HG02588 (cell line): ENCODE data around the gene AP5B1.

Experiments used
- ATAC-seq: cut with Tn5 transposase; IDR thresholded peaks from one replicate; pipeline ENCODE4 v1.9.1; 2021; ENCODE audit warnings: mild to moderate bottlenecking, moderate library complexity; ENCODE audit not compliant: unreplicated experiment

Gene AP5B1

GRCh38 chr11:65780770-65781151 lies at the start of gene AP5B1:
AP5B1 (minus strand) TSS chr11:65780976; CDS start chr11:65780591, 385 bp downstream.
- peak; percentile 56 for ATAC-seq

GRCh38 chr11:65829459-65829858 lies 48.7 kb upstream of the AP5B1 start:
- ATAC-seq: no peak

DNA sequence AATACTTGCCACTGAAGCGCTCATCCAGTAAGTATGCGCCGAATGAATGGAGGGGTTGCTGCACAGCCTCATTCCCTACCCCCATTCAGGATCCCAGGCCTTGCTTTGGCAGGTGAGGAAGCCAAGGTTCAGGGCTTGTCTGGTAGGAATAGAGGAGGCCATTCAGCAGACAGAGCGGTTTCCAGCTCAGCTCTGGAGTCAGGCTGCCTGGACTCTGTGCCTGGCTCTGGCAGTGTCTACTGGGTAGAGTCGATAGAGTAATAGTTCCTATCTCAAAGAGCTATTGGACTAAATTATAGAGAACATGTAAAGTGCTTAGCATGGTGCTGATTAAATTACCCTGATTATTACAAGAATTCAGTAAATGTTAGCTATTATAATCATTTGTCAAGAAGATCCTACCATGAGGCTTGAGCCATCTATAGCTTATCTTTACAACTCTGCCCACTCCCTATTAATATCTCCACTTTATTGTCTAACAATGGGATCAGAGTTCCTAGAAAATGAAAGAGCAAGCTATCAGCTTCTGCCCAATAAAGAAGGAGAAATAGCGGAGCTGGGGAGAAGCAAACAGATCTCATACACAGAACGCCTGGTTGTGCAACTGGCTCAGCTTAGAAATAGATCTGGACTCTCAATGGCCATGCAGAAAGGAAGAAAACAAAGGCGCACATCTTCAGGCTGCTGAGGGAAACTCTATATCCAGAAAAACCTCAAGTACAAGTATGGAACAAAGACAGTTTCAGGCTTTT lies 46.4 kb upstream of the AP5B1 start:
- ATAC-seq: no peak

DNA sequence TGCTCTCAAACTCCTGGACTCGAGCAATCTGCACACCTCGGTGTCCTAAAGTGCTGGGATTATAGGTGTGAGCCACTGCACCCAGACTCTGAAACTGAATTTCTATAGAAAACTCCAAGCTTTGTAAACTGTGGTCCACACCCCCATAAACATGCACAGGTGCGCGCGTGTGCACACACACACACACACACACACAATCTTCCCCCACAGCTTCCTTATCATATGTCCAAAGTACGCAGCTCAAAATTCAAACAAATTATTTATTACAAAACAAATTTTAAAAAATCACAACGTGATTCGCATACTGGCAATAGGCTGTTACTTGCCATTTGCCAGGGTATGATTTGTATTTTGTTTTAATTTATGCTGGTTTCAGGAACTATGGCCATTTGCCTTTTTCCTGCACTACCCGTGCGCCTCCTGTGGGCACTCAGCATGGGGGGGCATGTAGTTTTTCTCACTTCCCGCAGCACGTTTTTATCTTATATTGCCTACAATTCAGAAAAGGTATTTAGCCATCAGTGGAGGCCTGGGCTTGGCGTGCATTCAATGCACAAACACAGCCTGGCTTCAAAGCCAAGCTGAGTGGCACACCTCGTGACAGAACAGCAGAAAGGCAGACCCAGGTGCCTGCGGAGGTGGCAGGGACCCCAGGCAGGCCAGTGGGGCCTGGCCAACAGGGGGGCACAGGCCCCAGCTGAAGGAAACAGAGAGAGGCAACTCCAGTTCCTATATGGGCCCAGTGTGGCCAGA lies 42.2 kb upstream of the AP5B1 start:
- no peak for ATAC-seq

- no peak for ATAC-seq
Measured at GRCh38 chr11:65821107-65821506, 40.3 kb upstream of the AP5B1 start.

GRCh38 chr11:65817835-65818680 lies 37.3 kb upstream of the AP5B1 start:
- peak; percentile 73 for ATAC-seq

DNA sequence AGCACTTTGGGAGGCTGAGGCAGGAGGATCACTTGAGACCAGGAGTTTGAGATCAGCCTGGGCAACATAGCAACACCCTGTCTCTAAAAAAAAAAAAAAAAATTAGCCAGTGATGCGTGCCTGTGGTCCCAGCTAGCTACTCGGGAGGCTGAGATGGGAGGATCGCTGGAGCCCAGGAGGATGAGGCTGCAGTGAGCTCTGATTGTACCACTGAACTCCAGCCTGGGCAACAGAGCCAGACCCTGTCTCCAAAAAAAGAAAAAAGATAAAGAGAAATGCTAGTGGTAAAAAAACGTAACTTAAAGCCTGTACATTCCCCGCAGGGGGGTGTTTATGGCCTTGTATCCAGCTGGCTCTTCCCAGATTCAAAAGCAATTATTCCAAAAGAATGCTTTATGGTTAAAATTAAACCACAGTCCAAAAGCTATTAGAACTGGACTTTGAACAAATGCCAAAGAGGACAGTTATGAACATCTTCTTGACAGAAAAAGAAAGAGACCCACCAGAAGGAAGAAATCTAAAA lies 36.6 kb upstream of the AP5B1 start:
- no peak for ATAC-seq

- ATAC-seq: no peak
Measured at GRCh38 chr11:65816696-65817095, 35.9 kb upstream of the AP5B1 start.

- ATAC-seq: no peak
Measured at GRCh38 chr11:65814986-65815565, 34.3 kb upstream of the AP5B1 start.

DNA sequence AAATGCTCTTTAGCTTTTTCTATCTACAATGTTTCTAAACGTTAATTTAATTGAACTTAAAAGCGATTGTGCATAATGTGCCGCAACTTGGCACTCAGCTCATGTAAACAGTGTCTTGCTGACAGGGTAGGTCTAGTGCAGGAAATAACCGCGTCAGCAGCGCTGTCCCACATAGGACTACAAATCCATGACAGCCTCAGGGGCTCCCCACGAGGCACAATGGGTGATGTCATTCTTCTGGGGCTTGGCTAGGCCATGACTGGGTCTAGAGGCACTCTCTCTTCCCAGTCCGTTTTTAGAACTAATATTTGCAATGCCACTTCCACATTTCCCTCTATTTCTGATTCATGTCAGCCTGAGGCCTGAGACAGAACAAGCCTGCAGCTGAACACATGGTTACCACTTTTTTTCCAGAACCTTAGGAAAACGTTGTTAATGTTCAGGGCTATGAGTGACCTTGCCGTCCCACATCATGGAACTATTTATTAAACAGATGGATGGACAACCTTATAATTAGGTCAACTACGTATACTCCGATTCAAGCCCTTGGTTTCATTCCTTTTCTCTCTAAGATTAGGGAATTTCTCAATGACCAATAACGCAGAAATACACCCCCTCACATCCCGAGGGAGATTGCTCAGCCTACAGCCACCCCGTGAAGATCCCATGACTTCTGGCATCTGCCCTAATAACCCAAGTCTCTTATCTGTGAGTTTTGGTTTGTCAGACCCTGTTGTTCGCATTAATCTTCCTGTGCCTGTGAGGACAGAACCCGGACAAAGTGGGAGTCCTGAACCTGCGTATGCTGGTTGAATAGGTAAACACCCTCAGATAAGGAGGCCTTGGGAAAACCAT lies 33.6 kb upstream of the AP5B1 start:
- ATAC-seq: no peak

GRCh38 chr11:65811764-65812475 lies 31.1 kb upstream of the AP5B1 start:
- ATAC-seq: no peak

DNA sequence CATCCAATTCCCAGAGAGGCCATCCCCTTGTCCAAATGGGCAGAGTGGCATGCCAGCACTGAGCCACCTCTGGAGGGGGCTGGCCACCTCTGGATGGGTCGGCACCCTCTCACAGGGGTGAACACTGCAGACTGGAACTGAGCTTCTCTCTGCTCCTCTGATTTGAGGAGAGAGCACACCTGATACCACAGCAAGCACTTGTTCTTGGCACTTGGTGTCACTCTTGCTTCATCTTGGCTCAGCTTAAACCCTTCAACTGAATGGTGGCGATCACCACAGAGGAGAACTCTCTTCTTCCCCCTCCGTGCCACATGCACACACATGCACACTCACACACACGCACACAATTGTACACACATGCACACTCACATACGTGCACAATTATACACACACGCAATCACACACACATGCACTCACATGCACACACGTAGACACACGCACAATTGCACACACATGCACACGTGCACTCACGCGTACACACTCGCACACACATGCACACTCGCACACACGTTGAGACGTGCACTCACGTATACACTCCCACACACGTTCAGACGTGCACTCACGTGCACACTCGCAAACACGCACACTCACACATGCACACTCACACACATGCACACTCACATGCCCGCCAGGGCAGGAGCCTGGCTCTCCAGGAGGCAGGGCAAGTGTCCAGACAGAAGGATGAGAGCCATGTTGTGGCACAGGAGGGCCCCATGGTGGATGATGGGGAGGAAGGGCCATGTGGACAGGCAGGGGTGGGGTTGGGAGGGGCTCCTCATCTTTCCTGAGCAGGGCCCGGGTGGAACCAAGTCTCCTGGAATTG lies 29.5 kb upstream of the AP5B1 start:
- no peak for ATAC-seq

- ATAC-seq: no peak
Measured at GRCh38 chr11:65809496-65809895, 28.7 kb upstream of the AP5B1 start.

DNA sequence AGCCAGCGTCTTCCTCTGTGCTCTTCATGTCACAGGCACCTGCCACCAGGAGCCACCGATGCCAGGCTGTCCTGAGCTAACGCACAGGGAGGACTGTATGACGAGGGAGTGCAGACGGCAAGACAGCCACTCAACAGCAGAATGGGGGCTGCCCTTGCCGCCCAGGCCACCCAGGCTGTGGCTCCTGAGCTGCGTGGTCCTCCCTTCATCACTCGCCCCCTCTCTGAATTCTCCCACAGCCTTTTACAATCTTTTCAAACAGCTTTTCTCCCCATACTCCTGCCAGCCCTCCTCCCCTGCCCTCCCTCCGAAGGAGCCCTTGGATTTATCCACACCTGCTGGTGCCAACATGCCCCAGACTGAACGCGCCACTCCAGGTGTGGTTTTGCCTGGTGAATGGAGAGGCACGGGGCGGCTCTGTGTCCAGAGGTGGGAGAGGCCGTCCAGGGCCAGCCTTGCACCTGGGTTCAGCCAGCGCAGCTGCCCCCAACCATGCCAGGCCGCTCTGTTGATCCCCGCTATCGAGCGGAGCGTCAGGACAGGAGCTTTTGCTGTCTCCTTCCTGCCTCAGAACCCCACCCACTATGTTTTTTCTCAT lies 28.1 kb upstream of the AP5B1 start:
- no peak for ATAC-seq

DNA sequence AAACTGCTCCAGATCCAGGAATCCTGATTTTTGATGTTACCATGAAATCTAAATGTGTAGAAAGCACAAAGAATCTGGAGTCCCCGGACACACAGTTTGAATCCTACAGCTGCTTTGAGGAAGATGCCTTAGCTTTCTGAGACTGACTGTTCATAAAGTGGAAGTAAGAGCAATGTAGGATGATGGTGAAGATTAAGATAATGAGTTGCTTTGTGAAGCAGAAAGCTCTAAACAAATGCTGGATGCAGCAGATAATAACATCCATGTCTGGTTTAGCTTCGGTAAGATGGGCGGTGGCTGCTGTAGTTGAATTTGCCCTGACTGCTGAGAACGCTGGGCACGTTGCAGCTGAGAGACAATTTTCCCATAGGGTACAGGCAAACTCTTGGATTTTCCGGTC lies 26.2 kb upstream of the AP5B1 start:
- ATAC-seq: no peak

- ATAC-seq: no peak
Measured at GRCh38 chr11:65803797-65804492, 23.2 kb upstream of the AP5B1 start.

GRCh38 chr11:65802841-65803240 lies 22.1 kb upstream of the AP5B1 start:
- peak; percentile 75 for ATAC-seq
